Stimulated activated CD8-positive, alpha-beta memory T cell treated with anti-CD3 and anti-CD28 coated beads, Interleukin-12 subunit alpha, Interleukin-12 subunit beta, amount 100 ng/mL, for 24 hours (primary cell): ENCODE data around the gene TM2D3.

Experiments used
- DNase-seq: peaks from one replicate; pipeline ENCODE4 v3.0.0-alpha.2; 2020; ENCODE audit errors: extremely low read depth

The TM2D3 gene

GRCh38 chr15:101607108-101607507, 45.1 kb downstream of the TM2D3 start:
- no peak for DNase-seq

GRCh38 chr15:101604124-101604874, 47.9 kb downstream of the TM2D3 start:
- no peak for DNase-seq

- DNase-seq: no peak
These were observed 49.4 kb downstream of the TM2D3 start for GRCh38 chr15:101602801-101603200.

GRCh38 chr15:101600035-101600434, 52.1 kb downstream of the TM2D3 start:
- DNase-seq: no peak

GRCh38 chr15:101599091-101599490, 53.1 kb downstream of the TM2D3 start:
- no peak for DNase-seq

- no peak for DNase-seq
These were observed 54.7 kb downstream of the TM2D3 start for GRCh38 chr15:101597360-101597928.

GRCh38 chr15:101596633-101597032, 55.5 kb downstream of the TM2D3 start:
- DNase-seq: no peak
